Activated B cell treated with CpG ODN at 0.5 μM for 24 hours (primary cell): ENCODE measurements around the gene CRACR2B. TPM values are rescaled to one million over a fixed set of nuclear protein-coding genes. Genes with fewer than 3 reads are reported as not detected.

ENCODE experiments used
- ATAC-seq: fragments of 200-7000 bp; cut with Tn5 transposase; one replicate; pipeline ENCODE4 v1.10.0; 2021; ENCODE audit warnings: low read depth, mild to moderate bottlenecking, moderate library complexity
- CTCF ChIA-PET: fragments of 350-600 bp; sonication (Branson Sonifier 250); formaldehyde crosslinking; loops from one replicate; lab custom pipeline; 2021; ENCODE audit warnings: antibody characterized with exemption; lab: Charles Lee
- POLR2A ChIA-PET: fragments of 350-600 bp; sonication (Branson Sonifier 250); formaldehyde crosslinking; loops from one replicate; lab custom pipeline; 2021; ENCODE audit warnings: antibody characterized with exemption; lab: Charles Lee
- DNase-seq: peaks from one replicate; pipeline ENCODE4 v3.0.0; 2022
- H3K27ac Mint-ChIP-seq: one replicate; pipeline ENCODE4 v1.8.0; 2020; ENCODE audit warnings: mixed read lengths
- H3K27me3 Mint-ChIP-seq: one replicate; pipeline ENCODE4 v1.8.0; 2021; ENCODE audit warnings: mixed read lengths
- H3K36me3 Mint-ChIP-seq: one replicate; pipeline ENCODE4 v1.8.0; 2021; ENCODE audit warnings: low read depth, mixed read lengths
- H3K4me1 Mint-ChIP-seq: one replicate; pipeline ENCODE4 v1.8.0; 2021; ENCODE audit warnings: mixed read lengths
- H3K4me3 Mint-ChIP-seq: one replicate; pipeline ENCODE4 v1.8.0; 2020; ENCODE audit warnings: mild to moderate bottlenecking, mixed read lengths
- H3K9me3 Mint-ChIP-seq: one replicate; pipeline ENCODE4 v1.8.0; 2020; ENCODE audit warnings: mixed read lengths
- intact Hi-C: fragments of 100-400 bp; cut with micrococcal nuclease; formaldehyde crosslinking; loops from one replicate; pipeline ENCODE4 v1.15.1; 2024
- total RNA-seq: library from RNA; stranded (reverse); gene quantifications from 2 replicates; pipeline ENCODE4 v1.2.3, GENCODE V29; 2022
- TF ChIP-seq, protein P1 (sequence below): fragments of 200-600 bp; IDR thresholded peaks from one replicate; pipeline ENCODE4 v1.8.0; 2022; ENCODE audit warnings: antibody characterized with exemption, mild to moderate bottlenecking

The CRACR2B gene
- total RNA-seq, 1 donor from 2014 or later, result 4.5 TPM

GRCh38 chr11:847876-848275 is 20.2 kb downstream of the CRACR2B start:
- Mint-ChIP-seq H3K36me3 (no peaks in the 10 kb centered on the region), H3K27me3 (peaks cover 7% of the 10 kb centered on the region), H3K9me3 (no peaks in the 10 kb centered on the region), H3K27ac (no peak overlapping the region), H3K4me1 (peaks cover 25% of the 10 kb centered on the region), H3K4me3 (no peak overlapping the region)
- no peak for ATAC-seq
- DNase-seq, result no peak
- ChIA-PET CTCF (interaction anchor here (0.8 to 2.2 kb wide), 2 partner anchors 11 to 203 kb away, joined by 3 to 11 read pairs; no protein-coding TSS in a partner anchor), POLR2A (interaction anchor here (0.6 to 1.4 kb wide), 4 partner anchors 9 to 742 kb away, joined by 3 to 8 read pairs (median 4); no protein-coding TSS in a partner anchor)
- intact Hi-C loops, result loop anchor here (5.0 to 10.0 kb wide), 3 partner anchors 119 to 727 kb away; partner anchors contain the start of genes BRSK2 and DUSP8
- TF ChIP-seq, protein P1, sequence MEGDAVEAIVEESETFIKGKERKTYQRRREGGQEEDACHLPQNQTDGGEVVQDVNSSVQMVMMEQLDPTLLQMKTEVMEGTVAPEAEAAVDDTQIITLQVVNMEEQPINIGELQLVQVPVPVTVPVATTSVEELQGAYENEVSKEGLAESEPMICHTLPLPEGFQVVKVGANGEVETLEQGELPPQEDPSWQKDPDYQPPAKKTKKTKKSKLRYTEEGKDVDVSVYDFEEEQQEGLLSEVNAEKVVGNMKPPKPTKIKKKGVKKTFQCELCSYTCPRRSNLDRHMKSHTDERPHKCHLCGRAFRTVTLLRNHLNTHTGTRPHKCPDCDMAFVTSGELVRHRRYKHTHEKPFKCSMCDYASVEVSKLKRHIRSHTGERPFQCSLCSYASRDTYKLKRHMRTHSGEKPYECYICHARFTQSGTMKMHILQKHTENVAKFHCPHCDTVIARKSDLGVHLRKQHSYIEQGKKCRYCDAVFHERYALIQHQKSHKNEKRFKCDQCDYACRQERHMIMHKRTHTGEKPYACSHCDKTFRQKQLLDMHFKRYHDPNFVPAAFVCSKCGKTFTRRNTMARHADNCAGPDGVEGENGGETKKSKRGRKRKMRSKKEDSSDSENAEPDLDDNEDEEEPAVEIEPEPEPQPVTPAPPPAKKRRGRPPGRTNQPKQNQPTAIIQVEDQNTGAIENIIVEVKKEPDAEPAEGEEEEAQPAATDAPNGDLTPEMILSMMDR, result no peak

GRCh38 chr11:848380-848931 is 20.7 kb downstream of the CRACR2B start:
- TF ChIP-seq, protein P1, result peak; percentile 83
- intact Hi-C loops, result loop anchor here (5.0 to 10.0 kb wide), 3 partner anchors 119 to 726 kb away; partner anchors contain the start of genes BRSK2 and DUSP8
- no peaks in the 10 kb centered on the region for H3K9me3 Mint-ChIP-seq
- no peak overlapping the region for H3K27ac Mint-ChIP-seq
- peaks cover 23% of the 10 kb centered on the region for H3K4me1 Mint-ChIP-seq
- no peaks in the 10 kb centered on the region for H3K36me3 Mint-ChIP-seq
- DNase-seq, result peak; percentile 68
- ChIA-PET POLR2A (interaction anchor here (0.6 to 1.4 kb wide), 5 partner anchors 10 to 741 kb away, joined by 3 to 4 read pairs (median 3); partner anchors contain the start of gene CD151), CTCF (interaction anchor here (0.8 to 2.2 kb wide), 4 partner anchors 11 to 727 kb away, joined by 3 to 11 read pairs (median 4); no protein-coding TSS in a partner anchor)
- H3K27me3 Mint-ChIP-seq, result peaks cover 7% of the 10 kb centered on the region
- ATAC-seq, result peak; percentile 80
- peak overlapping the region; percentile 35 for H3K4me3 Mint-ChIP-seq

DNA sequence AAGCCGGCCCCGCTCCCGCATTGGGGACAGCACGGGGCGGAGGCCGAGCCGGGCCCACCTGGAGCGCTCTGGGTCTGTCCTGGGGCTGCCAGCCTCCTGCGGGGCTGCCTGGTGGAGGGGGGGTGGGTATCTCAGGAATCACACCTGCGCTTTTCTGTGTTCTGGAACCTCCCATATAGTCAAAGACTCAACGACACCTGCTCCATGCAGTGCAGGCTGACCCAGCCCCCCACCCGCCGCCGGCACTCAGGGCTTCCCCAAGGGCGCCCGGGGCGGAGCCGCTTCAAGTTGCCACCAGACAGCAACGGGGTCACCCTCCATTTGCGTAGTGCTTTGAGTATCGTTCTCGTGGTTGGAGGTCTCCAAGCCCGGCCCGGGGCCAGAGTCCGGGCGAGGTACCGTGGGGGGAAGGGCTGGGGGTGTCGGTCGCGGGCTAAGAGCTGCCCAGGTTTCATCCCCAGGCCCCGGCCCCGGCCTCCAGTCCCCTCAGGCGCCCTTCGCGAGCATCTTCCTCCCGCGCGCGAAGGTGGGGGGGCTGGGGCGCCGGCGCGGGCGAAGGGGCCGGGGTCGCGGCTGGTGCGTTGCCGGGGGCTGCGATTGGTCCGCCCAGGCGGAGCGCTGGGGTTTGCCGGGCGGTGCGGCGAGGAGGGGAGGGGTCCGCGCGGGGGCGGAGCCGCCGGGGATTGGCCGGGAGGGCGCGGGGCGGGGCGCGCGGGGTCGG is 21.5 kb downstream of the CRACR2B start:
- Mint-ChIP-seq H3K36me3 (no peaks in the 10 kb centered on the region), H3K4me3 (peak overlapping the region; percentile 80), H3K27ac (no peak overlapping the region), H3K27me3 (peaks cover 7% of the 10 kb centered on the region), H3K4me1 (peaks cover 15% of the 10 kb centered on the region), H3K9me3 (no peaks in the 10 kb centered on the region)
- ChIA-PET POLR2A (interaction anchor here (0.8 to 1.0 kb wide), 2 partner anchors 16 to 30 kb away, joined by 3 to 4 read pairs; partner anchors contain the start of gene CD151), CTCF (interaction anchor here (0.6 to 2.2 kb wide), 4 partner anchors 202 to 726 kb away, joined by 4 to 11 read pairs (median 4); no protein-coding TSS in a partner anchor)
- intact Hi-C loops, result loop anchor here (1.0 to 10.0 kb wide), 4 partner anchors 76 to 726 kb away; partner anchors contain the start of genes AP2A2, BRSK2 and DUSP8
- peak; percentile 51 for DNase-seq
- peak; percentile 52 for ATAC-seq
- TF ChIP-seq, protein P1, result no peak

GRCh38 chr11:849951-850774 is 22.4 kb downstream of the CRACR2B start:
- H3K36me3 Mint-ChIP-seq, result no peaks in the 10 kb centered on the region
- ChIA-PET POLR2A (no interaction called here), CTCF (interaction anchor here (0.6 kb wide), 1 partner anchor 725 kb away, joined by 4 read pairs; no protein-coding TSS in a partner anchor)
- intact Hi-C loops, result loop anchor here (1.0 to 10.0 kb wide), 4 partner anchors 75 to 725 kb away; partner anchors contain the start of genes AP2A2, BRSK2 and DUSP8
- DNase-seq, result no peak
- peaks cover 7% of the 10 kb centered on the region for H3K4me1 Mint-ChIP-seq
- ATAC-seq, result no peak
- H3K27me3 Mint-ChIP-seq, result peaks cover 4% of the 10 kb centered on the region
- TF ChIP-seq, protein P1, result no peak
- H3K27ac Mint-ChIP-seq, result no peak overlapping the region
- H3K4me3 Mint-ChIP-seq, result peak overlapping the region; percentile 62
- H3K9me3 Mint-ChIP-seq, result no peaks in the 10 kb centered on the region
